Activated naive CD4-positive, alpha-beta T cell treated with anti-CD3 and anti-CD28 coated beads, Interleukin-2, amount 50 U/mL, for 24 hours (primary cell): Measurements from ENCODE around the gene ANXA7.

Experiments
- H3K27ac Mint-ChIP-seq: one replicate; pipeline ENCODE4 v1.8.0; 2021; ENCODE audit warnings: mild to moderate bottlenecking, mixed read lengths
- H3K27me3 Mint-ChIP-seq: one replicate; pipeline ENCODE4 v1.8.0; 2021; ENCODE audit warnings: mixed read lengths
- H3K36me3 Mint-ChIP-seq: one replicate; pipeline ENCODE4 v1.8.0; 2021; ENCODE audit warnings: mixed read lengths
- H3K4me1 Mint-ChIP-seq: one replicate; pipeline ENCODE4 v1.8.0; 2021; ENCODE audit warnings: mixed read lengths
- H3K4me3 Mint-ChIP-seq: one replicate; pipeline ENCODE4 v1.8.0; 2021; ENCODE audit warnings: mild to moderate bottlenecking, mixed read lengths
- H3K9me3 Mint-ChIP-seq: one replicate; pipeline ENCODE4 v1.8.0; 2021; ENCODE audit warnings: mixed read lengths

ANXA7 gene

DNA sequence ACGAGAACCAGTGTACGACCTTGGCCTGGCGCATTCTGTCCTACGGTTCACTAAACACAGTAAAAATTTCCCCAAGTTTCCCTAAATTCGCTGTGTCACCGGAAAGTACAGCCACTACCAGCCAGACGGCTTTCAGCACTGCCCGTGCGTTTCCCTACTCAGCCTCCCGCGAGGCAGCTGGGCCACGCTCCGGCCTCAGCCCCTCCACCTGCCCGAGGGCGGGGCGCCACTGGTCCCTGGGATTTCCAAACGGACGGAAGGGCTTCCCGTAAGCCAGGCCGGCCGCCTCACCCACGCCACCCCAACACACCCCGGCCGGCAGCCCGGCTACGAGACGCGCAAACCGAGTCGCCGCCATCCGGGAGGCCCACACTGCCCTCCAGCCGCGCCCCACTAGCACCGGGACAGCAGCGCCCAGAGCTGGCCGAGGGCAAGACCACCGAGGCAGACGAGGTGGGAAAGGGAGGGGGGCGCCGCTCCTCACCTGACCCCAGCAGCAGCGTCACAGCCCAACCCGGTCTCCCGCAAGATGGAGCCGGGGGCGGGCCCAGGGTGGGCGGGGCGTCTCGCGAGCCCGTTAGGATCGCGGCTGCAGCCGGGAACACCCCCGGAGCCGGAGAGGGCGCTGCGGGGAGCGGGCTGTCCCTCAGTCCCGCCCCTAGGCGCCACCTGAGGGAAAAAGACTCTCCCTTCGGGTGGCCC is at the start of gene ANXA7:
ANXA7 (minus strand) TSS at position 531 of the 702 bp plus-strand sequence. CDS start 13,202 bp downstream, outside the sequence.
- Mint-ChIP-seq H3K27ac (peak within 1 kb of the TSS; percentile 92), H3K4me1 (peaks cover 51% of the 10 kb centered on the region), H3K4me3 (peak within 1 kb of the TSS; percentile 90), H3K36me3 (peaks cover 9% of the 10 kb centered on the region), H3K9me3 (no peaks in the 10 kb centered on the region), H3K27me3 (no peaks in the 10 kb centered on the region)

DNA sequence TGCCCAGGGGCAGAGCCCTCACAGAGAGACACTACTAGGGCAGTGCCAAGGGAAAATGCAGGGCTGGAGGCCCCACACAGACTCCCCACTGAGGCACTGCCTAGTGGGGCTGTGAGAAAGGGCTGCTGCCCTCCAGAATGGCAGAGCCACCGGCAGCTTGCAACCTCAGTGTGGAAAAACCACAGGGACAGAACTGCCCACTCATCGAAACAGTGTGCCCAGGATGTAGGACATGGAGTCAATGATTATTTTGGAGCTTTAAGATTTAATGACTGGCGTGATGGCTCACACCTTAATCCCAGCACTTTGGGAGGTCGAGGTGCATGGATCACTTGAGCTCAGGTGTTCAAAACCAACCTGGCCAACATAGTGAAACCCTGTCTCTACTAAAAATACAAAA is 47.0 kb upstream of the ANXA7 start:
- H3K36me3 Mint-ChIP-seq, result peaks cover 15% of the 10 kb centered on the region
- no peaks in the 10 kb centered on the region for H3K27me3 Mint-ChIP-seq
- H3K4me1 Mint-ChIP-seq, result peaks cover 8% of the 10 kb centered on the region
- no peak overlapping the region for H3K27ac Mint-ChIP-seq
- H3K9me3 Mint-ChIP-seq, result no peaks in the 10 kb centered on the region
- no peak overlapping the region for H3K4me3 Mint-ChIP-seq

- Mint-ChIP-seq H3K4me1 (peaks cover 8% of the 10 kb centered on the region), H3K4me3 (no peak overlapping the region), H3K36me3 (peaks cover 16% of the 10 kb centered on the region), H3K9me3 (no peaks in the 10 kb centered on the region), H3K27ac (no peak overlapping the region), H3K27me3 (no peaks in the 10 kb centered on the region)
Measured at GRCh38 chr10:73459683-73460314, 45.9 kb upstream of the ANXA7 start.

DNA sequence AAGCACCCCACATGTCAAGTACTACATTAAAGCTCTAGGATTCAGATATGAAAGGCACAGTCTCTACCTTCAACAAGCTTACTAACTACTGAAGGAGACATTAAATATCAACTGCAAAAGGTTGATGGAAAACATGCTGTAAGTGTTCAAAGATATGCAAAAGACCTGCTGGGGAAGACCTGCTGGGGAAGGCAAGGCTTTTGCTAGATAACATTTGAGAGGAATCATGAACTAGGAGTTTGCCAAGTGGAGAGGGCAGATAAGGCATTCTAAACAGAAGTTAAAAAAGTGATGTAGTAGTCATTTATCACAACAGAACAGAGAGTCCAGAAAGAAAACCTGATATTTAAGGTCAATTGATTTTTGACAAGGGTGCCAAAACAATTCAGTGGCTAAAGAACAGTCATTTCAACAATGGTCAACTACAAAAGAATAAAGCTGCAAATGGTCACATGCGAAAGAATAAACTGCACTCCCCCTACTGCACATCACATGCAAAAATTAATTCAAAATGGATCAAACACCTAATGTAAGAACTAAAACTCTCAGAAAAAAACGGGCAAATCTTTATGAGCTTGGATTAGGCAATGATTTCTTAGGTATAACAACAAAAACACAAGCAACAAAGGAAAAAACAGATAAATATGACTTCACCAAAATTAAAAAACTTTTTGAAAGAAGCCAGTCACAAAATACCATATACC is 42.5 kb upstream of the ANXA7 start:
- Mint-ChIP-seq H3K9me3 (no peaks in the 10 kb centered on the region), H3K4me3 (no peak overlapping the region), H3K27ac (no peak overlapping the region), H3K27me3 (no peaks in the 10 kb centered on the region), H3K36me3 (peaks cover 13% of the 10 kb centered on the region), H3K4me1 (peaks cover 8% of the 10 kb centered on the region)

GRCh38 chr10:73449113-73449512 is 35.3 kb upstream of the ANXA7 start:
- H3K27ac Mint-ChIP-seq, result no peak overlapping the region
- no peaks in the 10 kb centered on the region for H3K9me3 Mint-ChIP-seq
- peaks cover 5% of the 10 kb centered on the region for H3K4me1 Mint-ChIP-seq
- H3K27me3 Mint-ChIP-seq, result no peaks in the 10 kb centered on the region
- peaks cover 8% of the 10 kb centered on the region for H3K36me3 Mint-ChIP-seq
- H3K4me3 Mint-ChIP-seq, result no peak overlapping the region

GRCh38 chr10:73448384-73448783 is 34.5 kb upstream of the ANXA7 start:
- peak overlapping the region; percentile 73 for H3K27ac Mint-ChIP-seq
- H3K9me3 Mint-ChIP-seq, result no peaks in the 10 kb centered on the region
- H3K4me1 Mint-ChIP-seq, result peaks cover 5% of the 10 kb centered on the region
- H3K4me3 Mint-ChIP-seq, result no peak overlapping the region
- no peaks in the 10 kb centered on the region for H3K27me3 Mint-ChIP-seq
- peaks cover 9% of the 10 kb centered on the region for H3K36me3 Mint-ChIP-seq

- Mint-ChIP-seq H3K27ac (no peak overlapping the region), H3K4me1 (peaks cover 5% of the 10 kb centered on the region), H3K27me3 (no peaks in the 10 kb centered on the region), H3K36me3 (peaks cover 10% of the 10 kb centered on the region), H3K9me3 (no peaks in the 10 kb centered on the region), H3K4me3 (no peak overlapping the region)
Measured at GRCh38 chr10:73446926-73447325, 33.1 kb upstream of the ANXA7 start.

- peaks cover 11% of the 10 kb centered on the region for H3K4me1 Mint-ChIP-seq
- no peak overlapping the region for H3K27ac Mint-ChIP-seq
- H3K36me3 Mint-ChIP-seq, result peaks cover 14% of the 10 kb centered on the region
- H3K4me3 Mint-ChIP-seq, result no peak overlapping the region
- H3K27me3 Mint-ChIP-seq, result no peaks in the 10 kb centered on the region
- no peaks in the 10 kb centered on the region for H3K9me3 Mint-ChIP-seq
Measured at GRCh38 chr10:73444457-73444856, 30.6 kb upstream of the ANXA7 start.

DNA sequence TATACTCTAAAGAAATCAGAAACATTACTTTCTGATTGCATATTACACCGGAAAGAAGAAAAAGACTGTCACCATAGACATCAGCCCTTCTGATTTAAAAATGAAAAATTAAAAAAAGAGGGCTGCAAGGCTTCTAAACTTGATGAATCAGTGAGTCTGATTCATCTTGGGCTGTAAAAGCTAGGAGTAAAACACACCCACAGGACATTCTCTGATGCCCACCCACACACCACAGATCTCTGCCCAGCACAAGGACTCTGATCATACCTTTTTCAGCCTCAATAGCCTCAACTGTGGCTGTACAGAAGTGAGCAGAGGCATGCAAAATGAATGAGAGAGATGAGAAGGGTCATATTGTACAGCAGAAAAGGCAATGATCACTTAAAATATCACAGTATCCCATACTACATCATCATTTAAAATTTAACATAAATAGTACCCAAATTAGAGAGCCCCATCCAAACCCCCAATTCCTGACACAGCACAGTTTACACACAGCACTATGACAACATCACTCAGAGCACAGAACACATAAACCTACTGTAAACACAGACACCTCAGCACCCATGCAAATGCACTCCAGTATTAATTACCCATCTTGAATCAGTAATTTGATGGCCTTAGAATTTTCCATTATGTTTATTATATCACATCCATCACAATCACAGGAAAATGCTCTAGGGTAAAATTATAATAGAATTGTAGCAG is 25.9 kb upstream of the ANXA7 start:
- peaks cover 13% of the 10 kb centered on the region for H3K36me3 Mint-ChIP-seq

GRCh38 chr10:73439055-73439454 is 25.2 kb upstream of the ANXA7 start:
- Mint-ChIP-seq H3K4me3 (no peak overlapping the region), H3K27ac (no peak overlapping the region), H3K27me3 (no peaks in the 10 kb centered on the region), H3K36me3 (peaks cover 12% of the 10 kb centered on the region), H3K4me1 (peaks cover 20% of the 10 kb centered on the region), H3K9me3 (no peaks in the 10 kb centered on the region)

More for the DNA sequence above, 25.9 kb upstream of the ANXA7 start:
- Mint-ChIP-seq H3K4me1 (peaks cover 15% of the 10 kb centered on the region), H3K27ac (no peak overlapping the region), H3K9me3 (no peaks in the 10 kb centered on the region), H3K4me3 (no peak overlapping the region), H3K27me3 (no peaks in the 10 kb centered on the region)

DNA sequence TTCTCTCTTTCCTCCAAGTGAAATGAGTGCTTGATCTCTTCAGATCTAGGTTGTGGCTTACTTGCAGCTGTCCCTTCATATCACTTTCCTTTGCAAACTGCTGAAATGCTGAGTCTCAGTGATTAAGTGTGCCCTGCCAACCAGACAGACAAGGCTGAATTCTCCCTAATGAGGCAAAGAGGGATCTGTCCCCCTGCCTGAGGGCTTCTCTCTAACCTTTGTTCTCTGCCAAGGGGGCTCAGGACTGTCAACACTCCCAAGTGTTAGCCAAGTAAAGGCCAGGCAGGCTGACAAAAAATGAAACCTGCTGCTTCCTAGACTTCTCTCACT is 19.6 kb upstream of the ANXA7 start, which contains the start of gene MSS51:
MSS51 (minus strand) TSS at position 24 of the 330 bp plus-strand sequence. CDS start 5,277 bp downstream, outside the sequence.
- H3K4me1 Mint-ChIP-seq, result peaks cover 27% of the 10 kb centered on the region
- peaks cover 12% of the 10 kb centered on the region for H3K36me3 Mint-ChIP-seq
- no peaks in the 10 kb centered on the region for H3K27me3 Mint-ChIP-seq
- no peak within 1 kb of the TSS for H3K4me3 Mint-ChIP-seq
- H3K9me3 Mint-ChIP-seq, result no peaks in the 10 kb centered on the region
- peak within 1 kb of the TSS; percentile 36 for H3K27ac Mint-ChIP-seq

- Mint-ChIP-seq H3K36me3 (peaks cover 12% of the 10 kb centered on the region), H3K4me1 (peaks cover 27% of the 10 kb centered on the region), H3K27ac (no peak overlapping the region), H3K4me3 (no peak overlapping the region), H3K27me3 (no peaks in the 10 kb centered on the region), H3K9me3 (no peaks in the 10 kb centered on the region)
Measured at GRCh38 chr10:73432646-73433537, 19.0 kb upstream of the ANXA7 start.

DNA sequence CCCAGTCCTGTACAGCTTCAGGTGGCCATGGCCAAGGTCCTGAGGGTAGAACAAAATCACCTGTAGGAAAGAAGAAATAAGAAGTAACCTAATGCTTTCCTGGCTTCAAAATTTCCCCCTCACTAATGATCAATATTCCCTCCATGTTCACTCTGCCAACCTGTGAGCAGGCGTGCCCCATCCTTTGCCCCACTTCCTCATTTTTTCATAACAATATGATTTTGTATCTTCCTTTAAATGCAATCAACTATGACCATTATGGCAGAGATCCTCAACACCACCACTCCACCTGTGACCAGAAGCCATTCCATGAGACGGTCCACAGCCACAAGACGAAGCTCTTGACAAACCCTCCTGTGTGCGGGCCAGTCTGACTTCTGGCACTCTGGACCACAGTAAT is 12.5 kb upstream of the ANXA7 start:
- Mint-ChIP-seq H3K4me1 (no peaks in the 10 kb centered on the region), H3K27me3 (no peaks in the 10 kb centered on the region), H3K9me3 (no peaks in the 10 kb centered on the region), H3K36me3 (peaks cover 25% of the 10 kb centered on the region), H3K4me3 (no peak overlapping the region), H3K27ac (no peak overlapping the region)

GRCh38 chr10:73424478-73424877 is 10.6 kb upstream of the ANXA7 start:
- no peaks in the 10 kb centered on the region for H3K4me1 Mint-ChIP-seq
- H3K27ac Mint-ChIP-seq, result no peak overlapping the region
- no peaks in the 10 kb centered on the region for H3K27me3 Mint-ChIP-seq
- H3K36me3 Mint-ChIP-seq, result peaks cover 18% of the 10 kb centered on the region
- no peak overlapping the region for H3K4me3 Mint-ChIP-seq
- no peaks in the 10 kb centered on the region for H3K9me3 Mint-ChIP-seq

GRCh38 chr10:73423309-73423708 is 9.5 kb upstream of the ANXA7 start:
- H3K9me3 Mint-ChIP-seq, result no peaks in the 10 kb centered on the region
- H3K27me3 Mint-ChIP-seq, result no peaks in the 10 kb centered on the region
- H3K36me3 Mint-ChIP-seq, result peaks cover 18% of the 10 kb centered on the region
- H3K4me1 Mint-ChIP-seq, result no peaks in the 10 kb centered on the region
- H3K4me3 Mint-ChIP-seq, result no peak overlapping the region
- H3K27ac Mint-ChIP-seq, result peak overlapping the region; percentile 66
